ENCODE results near the gene ZNF12.

GRCh38 chr7:6701860-6702259 lies 4.9 kb downstream of the ZNF12 start:
- TF ChIP-seq CTCF (IDR thresholded peaks at IDR 0.05) (no peak), POLR2A (IDR thresholded peaks at IDR 0.05) (no peak)
